ENCODE data around the gene ARHGEF7. TPM values are rescaled to one million over a fixed set of nuclear protein-coding genes. Genes with fewer than 3 reads are reported as not detected.

ARHGEF7 gene
- total RNA-seq, 2 experiments from 2014 or later: 67.0 to 71.2 TPM

GRCh38 chr13:111354789-111355188, 239.7 kb downstream of the ARHGEF7 start:
- intact Hi-C loops (cut with micrococcal nuclease): no loop called here
- H3K9me3 Mint-ChIP-seq: peaks cover 5% of the 10 kb centered on the region
- peaks cover 7% of the 10 kb centered on the region for H3K4me1 Mint-ChIP-seq (ENCODE audit: low read depth)
- ChIA-PET POLR2A (no interaction called here), CTCF (no interaction called here)
- DNase-seq: no peak
- H3K27me3 Mint-ChIP-seq: no peaks in the 10 kb centered on the region
- no peak for TF ChIP-seq CTCF (IDR thresholded peaks at IDR 0.05)
- H3K4me3 Mint-ChIP-seq: no peak overlapping the region
- peaks cover 2% of the 10 kb centered on the region for H3K36me3 Mint-ChIP-seq (ENCODE audit: low read depth)
- H3K27ac Mint-ChIP-seq: no peak overlapping the region
- no peak for ATAC-seq

Other genes starting within 250 kb of the ARHGEF7 start
- 10 to 100 TPM; 81.6 to 86.1 TPM for gene ANKRD10, start 200.2 kb upstream of the ARHGEF7 start, total RNA-seq
- gene TEX29, start 205.3 kb downstream of the ARHGEF7 start, total RNA-seq: under 1 TPM; 0.50 to 0.67 TPM

Data from activated CD8-positive, alpha-beta T cell treated with anti-CD3 and anti-CD28 coated beads for 36 hours (primary cell).